Measurements from ENCODE around the gene CHMP5.

CHMP5 gene

DNA sequence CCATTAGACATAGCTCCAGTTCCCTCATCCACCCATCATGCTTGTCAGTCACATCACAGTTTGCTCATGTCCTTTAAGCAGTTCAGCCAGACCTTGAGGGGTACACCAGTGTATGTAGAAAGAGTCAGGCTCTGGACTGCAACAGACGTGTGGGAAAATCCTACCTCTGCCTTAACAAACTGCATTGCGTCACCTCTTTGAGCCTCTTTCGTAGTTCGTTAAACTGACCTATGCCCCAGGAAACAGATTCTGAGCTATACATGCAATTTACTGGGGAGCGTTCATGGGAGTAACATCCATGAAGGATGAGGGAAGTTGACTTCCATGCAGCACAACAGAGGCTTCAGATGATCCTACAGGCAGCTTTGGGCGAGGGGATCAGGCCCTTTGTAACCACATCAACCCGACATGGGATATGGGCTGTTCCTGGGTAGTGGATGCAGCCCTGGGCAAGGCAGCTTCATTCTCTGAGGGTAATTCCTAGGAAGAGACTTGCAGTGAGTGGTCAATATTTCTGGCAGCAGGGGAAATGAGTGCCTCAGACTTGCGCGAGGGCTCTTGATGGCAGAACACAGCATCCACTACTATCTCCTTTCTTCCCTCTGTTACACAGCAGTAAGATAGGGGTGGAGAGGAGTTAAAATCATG is 20.6 kb upstream of the CHMP5 start:
- DNase-seq = no peak

DNA sequence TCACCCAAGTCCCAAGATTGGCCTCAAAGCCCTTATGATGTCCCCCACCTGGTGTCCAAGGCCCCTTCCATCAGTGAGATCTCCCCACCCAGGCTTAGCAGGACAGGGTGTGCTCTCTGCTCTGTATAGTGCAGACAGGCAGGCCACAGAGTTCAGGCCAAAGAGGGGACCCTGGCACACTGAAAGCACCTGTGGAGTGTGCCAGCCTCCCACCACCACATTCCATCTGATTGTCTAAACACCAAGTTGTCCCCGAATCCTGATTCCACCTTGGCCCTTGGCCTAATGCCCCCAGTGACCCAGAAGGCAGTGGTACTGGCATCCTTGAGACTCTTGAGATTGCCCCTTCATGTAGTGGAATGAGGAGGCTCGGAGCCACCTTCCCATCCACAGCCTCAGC is 19.5 kb upstream of the CHMP5 start:
- no peak for DNase-seq

DNA sequence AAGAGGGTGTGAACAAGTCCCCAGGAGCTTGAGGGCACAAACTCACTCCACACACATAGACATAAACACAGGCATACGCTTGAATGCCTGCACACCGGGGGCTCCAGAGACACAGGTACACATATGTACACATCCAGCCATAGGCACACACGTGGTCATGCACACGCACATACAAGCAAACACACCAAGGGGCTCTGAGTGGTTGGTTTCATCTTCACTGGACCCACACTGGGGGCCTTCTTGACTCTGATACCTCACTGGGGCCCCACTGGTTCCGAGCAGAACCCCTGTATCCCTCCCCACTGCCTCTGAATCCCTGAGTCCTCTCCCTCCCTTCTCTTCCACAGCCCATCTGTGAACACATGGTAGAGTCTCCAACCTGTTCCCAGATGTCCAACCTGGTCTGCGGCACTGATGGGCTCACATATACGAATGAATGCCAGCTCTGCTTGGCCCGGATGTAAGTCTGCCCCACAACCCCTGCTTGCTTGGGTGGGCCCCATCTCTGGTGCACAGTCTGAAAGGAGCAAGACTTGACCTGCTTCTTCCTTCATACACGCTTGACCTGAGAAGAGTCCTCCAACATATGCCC is 18.5 kb upstream of the CHMP5 start:
- no peak for DNase-seq

DNA sequence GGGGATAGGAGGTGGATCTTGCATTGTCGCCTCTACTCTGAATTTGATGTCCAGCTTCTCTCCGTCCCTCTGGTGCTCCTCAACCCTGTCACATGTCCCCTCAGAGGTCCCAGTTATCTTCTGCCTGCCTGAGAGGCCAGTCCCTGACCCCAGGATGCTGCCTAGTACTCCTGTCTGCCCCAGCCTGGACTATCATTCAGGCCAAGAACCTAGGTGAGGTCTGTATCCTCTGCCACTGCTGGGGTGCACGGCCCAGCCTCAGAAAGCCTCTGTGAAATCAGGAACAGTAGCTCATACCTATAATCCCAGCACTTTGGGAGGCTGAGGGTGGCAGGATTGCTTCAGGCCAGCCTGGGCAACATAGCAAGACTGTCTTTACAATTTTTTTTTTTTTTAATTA is 16.2 kb upstream of the CHMP5 start:
- DNase-seq = no peak

DNA sequence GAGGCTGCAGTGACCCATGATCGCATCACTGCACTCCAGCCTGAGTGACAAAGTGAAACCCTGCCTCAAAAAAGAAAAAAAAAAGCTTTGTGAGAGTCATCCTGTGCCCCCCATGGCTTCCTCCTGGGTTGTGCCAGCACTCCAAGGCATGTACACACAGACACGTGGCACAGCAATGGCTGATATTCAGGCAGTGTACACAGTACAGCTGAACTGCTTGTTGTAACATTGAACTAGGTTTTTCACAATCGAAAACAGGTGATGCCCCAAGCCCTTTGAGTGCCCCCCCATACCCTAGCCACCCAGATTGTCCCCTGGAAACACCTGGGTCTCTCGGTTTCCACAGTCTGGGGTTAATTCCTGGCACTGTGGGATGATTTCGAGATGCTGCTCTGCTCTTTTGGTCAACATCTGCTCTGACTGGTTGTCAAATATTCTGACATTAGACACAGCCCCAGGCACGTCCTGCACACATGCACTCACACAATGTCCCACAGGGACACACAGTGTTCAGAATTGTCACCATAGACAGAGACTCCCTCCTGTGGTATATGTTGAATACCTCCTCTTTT is 15.7 kb upstream of the CHMP5 start:
- peak in 1 of 2 experiments; percentile 7 for DNase-seq

DNA sequence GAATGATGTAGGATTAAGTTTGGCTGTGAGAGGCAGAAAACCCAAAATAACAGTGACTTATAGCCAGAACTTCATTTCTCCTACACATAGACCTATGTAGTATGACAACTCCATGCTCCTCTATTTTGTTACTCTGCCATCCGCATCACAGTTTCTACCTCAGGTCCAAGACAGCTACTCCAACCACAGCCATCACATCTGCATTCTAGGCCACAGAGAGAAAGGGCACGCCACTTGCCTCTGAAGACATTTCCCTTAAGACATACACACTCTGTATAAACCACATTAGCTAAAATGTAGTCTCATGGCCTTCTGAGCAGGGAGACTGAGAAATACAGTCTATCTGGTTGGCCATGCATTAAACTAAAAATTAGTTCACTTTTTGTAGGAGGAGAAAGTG is 14.9 kb upstream of the CHMP5 start:
- no peak for DNase-seq

DNA sequence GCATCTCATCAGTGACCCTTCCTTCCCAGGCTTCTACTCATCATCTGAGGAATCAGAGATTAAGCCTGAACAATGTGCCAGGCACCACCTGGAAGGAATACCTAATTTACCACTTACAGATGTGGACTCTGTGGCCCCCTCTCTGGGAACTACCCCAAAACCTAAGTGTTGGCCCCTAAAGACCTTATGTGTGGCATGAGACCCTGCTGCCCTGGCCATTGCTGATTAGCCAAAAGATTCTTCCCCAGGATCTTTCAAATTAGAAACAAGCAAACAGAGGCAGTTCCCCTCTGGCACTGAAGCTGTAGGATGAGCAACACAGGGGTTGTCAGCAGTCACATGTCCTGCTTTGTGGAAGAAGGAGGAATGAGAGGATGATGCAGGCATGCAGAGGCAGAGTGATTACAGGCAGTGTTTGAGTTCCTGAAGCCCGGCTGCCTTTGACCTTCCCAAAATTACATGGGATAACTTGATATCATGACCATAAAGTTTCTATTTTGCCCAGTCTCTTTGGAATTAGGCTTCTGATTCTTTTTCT is 14.3 kb upstream of the CHMP5 start:
- DNase-seq = no peak

DNA sequence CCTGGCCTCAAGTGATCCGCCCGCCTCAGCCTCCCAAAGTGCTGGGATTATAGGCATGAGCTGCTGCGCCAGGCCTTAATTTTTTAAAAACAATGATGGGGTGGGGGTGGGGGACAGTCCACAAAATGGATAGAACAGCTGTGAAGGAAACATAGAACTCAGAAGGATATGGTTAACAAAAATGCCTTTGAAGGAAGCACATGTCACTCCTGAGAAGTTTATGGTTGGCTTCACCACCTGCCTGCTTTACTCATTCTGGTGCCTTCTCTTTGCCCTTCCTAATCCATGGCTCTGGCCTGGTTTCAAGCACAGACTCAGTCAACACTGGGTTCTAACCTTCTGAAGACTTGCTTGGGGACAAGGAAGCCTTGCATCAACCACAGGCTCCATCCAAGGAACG is 10.6 kb upstream of the CHMP5 start:
- DNase-seq = no peak

DNA sequence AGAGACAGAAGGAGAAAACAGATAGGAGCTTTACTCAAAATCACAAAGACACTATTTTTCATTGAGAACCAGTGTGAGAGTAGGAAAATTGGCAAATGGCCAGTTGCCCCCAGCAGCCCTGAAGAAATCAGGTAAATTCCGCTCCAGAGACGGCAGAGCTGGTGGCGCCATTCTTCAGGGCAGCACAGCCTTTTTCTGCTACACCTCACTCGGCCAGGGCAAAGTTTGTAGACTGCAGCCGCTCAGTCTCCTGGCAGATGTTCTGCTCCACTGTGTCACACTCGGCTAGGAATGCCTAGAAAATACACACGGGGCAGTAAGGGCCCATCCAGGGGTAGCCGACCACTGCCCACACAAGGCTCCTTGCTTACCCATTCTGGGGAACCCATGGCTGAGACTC is 9.8 kb upstream of the CHMP5 start:
- DNase-seq = no peak

DNA sequence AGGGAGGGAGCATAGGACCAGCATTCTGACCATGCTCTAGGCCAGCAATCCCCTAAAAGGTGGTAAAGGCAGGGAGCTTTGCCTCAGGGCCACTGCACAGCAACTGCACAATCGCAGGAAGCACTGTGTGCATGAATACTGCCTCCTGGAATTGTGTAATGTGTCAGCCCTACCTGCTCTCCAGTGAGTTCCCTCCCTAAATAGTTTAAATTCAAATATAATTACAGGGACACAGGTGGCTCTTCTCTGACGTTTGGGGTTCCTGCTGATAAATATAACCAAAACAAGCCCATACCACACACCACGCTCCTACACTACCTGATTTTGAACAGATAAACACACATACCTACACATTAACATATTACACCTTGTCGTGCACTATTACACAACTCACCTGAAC is 9.4 kb upstream of the CHMP5 start:
- DNase-seq = no peak

DNA sequence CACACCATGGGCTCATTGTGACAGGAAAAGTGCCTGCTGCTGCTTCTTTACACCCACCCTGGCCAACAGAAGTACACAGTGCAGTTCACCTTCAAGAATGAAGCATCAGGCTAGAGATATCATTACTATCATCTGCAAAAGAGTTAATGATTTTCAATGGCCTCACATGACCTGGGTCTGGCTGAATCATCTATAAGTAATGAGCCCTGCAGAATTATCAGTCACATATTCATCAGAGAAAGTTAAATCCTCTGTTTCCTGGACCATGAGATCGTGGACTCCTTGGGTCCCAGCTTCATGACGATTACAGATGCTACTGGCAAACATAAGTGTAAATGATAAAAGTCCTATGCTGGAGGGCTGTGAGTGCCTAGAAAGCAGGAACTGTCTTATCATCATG is 8.6 kb upstream of the CHMP5 start:
- no peak for DNase-seq

DNA sequence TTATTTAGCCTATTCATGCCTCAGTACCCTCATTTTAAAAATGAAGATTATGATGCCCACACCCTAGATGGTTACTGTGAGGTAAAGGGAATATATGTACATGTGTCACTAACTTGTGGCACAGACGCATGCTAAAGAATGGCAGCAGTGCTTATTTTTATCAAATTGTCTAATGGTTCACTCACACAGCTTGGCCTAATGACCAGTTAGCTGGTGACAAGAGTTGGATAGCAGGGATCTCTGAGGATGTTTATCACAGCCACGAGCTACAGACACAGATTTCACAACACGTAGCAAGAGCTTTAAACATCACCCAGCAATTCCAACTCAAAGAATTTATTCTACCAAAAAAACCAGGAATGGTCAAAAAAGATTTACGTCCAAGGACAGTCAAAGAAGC is 7.6 kb upstream of the CHMP5 start:
- no peak for DNase-seq

DNA sequence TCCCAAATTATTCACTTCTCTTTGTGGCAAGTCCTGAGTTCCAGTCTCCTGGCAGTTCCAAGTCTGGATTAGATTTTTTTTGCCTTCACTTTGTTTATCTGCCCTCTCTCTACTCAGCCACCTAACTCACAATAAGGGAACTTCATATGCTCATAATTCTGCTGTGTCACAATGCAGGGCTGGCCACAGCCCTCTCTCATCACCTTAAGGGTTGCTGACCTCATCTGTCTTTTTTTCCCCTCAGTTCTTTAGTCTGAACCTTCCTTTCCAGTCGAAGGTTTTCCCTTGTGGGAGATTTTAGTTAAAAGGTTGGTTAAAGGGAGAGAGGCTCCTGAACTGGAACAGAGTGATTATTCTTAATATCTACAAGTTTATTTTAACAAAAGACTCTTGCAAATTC is 4.5 kb upstream of the CHMP5 start:
- no peak for DNase-seq

DNA sequence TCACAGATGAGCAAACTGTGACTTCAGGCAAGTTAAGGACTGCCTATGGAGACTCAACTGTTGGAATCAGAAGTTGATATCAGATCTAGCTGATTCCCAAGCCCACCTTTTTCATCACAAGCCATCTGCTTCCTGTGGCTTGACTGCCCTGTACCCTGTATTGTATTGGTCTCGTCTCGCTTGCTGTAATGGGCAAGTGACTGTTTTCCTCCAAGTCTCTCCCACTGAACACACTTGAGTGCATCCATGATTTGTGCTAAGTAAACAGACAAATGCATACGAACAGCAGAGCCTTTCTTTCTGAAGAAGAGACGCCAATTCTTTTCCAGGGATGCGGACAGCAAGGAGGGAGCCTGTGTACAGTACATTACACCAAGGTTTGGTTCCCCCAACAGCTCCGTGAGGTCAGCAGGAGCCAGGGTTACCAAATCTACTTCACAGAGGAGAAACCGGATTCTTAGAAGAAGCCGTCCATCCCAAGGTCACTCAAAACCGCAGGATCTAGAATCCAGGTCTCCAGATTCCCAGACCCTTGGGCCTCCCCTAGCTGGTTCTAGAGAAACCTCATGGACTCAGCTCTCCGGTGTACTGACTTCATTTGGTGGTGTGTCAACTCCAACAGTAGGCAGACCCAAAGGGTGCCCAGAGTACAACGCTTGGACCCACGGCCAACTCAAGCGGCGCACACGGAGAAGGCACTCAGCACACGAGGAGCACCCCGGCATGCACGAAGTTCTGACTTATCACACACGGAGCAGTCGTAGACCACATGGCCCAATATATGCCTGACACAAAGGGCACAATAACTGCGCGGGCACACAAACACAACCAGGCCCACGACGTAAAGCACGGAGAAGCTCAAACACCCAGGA is 1.5 kb upstream of the CHMP5 start:
- peak in 1 of 2 experiments; percentile 43 for DNase-seq

DNA sequence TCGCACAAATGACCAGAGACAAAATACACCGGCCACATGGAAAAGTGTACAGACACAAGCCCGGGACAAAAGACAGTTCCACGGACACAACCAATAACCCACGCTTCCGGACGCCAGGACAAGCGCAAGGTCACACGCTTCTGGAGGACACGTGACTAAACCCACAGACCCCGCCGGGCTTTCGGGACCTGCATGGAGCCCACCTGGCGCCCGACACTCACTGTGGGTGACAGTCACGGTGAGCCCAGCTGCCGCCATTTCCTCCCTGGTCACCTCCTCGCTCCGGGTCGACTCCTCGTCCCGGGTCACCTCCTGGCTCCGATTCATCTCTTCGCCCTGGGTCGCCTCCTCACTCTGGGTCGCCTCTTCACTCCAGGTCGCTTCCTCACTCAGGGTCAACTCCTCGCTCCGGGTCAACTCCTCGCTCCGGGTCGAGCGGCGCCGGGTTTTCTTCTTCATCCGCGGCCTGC is 811 bp upstream of the CHMP5 start:
- peak in 1 of 2 experiments; percentile 43 for DNase-seq

DNA sequence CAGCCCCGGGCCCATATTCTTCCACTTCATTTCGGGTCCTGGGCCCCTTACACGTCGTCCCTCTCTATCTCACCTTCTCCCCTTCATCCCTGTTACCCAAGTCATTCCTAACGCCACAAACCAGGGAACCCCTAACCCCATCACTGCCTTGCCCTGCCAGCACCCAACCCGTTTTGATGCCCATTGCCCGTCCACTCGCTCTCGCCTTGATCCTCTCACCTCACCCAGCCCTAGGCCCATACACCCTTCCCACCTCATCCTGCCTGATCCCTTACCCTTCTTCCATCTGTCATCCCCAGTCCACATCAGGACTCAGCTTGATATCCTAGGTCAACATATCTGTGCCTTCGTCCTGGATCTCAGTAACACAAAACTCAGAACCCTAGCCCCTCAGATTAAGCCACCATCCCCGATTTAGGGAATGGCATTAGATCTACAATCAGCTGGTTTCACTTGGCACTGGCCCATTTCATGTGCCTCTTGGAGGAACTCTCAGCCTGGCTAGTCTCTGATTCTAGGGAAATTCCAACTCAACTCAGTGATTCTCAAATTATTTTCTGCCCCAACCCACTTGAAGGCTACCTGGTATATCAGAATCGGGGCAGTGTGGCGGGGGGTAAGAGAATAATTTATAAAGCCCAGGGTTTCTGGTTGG is 489 bp downstream of the CHMP5 start:
- no peak for DNase-seq

DNA sequence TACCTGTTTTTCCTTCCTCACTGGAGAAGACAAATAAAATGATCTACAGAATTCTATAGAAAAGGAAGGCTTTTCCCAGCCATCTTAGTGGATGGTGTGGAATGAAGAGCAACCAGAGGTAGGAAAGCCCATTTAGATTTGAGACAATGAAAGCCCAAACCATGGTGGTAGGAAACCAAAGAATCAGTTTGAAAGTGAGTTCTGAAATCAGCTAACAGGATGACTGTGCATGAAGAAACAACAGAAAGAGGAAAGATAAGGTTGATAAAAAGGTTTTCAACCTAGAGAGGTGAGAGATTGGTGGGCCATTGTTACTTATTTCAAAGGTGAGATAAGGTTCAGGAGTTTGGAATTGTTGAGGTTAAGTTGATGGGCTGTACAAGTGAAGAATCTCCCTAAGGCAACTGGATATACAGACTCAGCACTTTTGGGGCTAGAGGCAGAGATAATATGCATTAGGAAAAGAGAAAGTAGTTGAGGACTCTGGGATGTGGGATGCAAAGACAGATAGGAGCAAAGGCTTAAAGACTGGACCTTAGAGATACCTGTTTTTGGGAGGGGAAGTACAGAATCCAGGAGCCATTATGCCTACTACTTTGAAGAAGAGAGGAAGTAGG is 2.4 kb downstream of the CHMP5 start:
- no peak for DNase-seq

DNA sequence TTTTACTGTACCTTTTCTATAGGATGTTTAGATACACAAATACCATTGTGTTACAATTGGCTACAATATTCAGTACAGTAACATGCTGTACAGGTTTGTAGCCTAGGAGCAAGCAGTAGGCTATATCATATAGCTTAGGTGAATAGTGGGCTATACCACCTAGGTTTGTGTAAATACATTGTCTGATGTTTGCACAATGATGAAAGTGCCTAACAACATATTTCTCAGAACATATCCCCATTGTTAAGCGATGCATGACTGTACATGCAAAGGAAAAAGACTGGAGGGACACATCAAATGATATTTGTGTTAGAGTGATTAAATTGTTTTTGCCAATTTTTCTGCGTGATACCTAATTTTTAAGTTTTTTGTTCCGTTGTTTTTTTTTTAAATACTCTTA is 5.3 kb downstream of the CHMP5 start:
- DNase-seq = no peak

DNA sequence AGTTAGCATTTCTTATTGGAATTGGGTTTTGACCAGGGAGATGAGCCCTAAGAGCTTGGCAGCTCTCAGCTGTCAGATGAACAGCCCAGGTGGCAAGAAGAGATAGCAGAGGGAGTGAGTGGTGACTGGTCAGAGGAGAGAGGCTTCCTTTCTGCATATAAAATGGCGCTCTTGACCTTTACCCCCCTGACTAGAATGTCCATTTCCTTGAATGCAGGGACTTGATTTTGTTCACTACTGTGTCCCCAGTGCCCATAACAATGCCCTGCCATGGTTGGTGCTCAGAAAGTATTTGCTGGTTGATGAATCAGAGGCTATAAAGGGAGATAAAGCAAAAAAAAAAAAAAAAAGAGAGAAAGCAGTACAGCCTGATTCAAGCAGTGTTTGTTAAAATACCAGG is 7.2 kb downstream of the CHMP5 start:
- no peak for DNase-seq

DNA sequence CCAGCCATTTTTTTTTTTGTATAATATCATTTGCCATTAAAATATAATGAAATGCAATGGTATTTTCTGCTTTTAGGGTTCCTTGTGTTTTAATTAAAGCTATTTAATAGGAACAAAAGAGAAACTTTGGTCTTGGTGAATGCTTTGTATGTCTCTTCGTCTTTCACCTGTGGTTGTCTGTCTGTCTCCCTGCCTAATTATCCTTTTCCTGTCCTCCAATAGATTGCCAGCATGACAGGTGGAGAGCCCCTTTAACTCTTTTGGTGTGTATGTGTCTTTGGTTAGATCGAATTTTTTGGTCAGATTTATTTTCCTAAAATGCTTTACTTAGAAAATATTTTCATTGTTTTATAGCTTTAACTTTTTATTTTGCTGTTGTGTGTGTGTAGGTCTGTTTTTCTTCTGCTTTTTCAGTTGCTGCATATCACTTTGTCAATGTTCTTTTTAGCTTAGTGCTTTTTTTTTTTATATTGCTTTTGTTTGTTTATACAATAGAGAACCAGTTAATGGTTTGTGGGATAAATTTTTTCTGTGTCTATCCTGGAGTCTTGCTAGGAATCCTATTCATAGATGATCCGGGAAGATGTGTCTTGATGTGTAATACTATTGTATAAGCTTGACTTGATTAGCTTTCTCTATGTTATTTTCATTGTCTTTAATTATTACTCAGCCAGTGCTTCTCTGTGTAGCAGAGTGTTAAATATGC is 8.6 kb downstream of the CHMP5 start:
- no peak for DNase-seq

DNA sequence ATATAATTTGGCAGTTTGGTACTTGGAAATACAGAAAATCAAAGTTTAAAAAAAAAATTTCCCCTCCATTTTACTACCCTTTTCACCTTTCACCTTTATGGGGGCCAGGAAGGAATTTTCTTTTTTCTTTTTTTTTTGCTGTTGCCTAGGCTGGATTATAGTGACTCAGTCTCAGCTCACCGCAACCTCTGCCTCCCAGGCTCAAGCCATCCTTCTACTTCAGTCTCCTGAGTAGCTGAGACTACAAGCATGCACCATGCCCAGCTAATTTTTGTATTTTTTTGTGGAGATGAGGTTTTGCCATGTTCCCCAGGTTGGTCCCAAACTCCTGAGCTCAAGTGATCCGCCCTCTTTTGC is 9.1 kb downstream of the CHMP5 start:
- no peak for DNase-seq

DNA sequence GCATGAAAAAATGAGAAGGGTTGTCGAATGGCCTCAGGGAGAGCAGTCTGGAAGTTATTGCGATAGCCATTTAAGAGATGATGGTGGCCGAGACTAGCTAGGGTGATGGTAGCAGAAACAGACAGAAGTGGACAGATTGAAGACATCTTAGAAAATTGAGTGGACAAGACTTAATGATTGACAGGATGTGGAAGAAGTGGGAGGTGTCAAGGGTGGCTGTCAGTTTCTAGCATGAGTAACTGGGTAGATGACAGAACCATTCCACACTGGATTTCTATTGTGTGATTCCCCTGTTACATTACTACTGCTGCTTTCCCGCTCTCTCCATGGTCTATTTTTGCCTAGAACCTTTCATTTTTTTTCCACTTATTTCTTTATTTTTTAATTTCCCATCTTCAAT is 12.6 kb downstream of the CHMP5 start:
- no peak for DNase-seq

Data from NCI-H2081 (cell line).